ENCODE data around the gene CCT6A. TPM values are rescaled to one million over a fixed set of nuclear protein-coding genes. Genes with fewer than 3 reads are reported as not detected.
"Not testable (repeated sequence)": the region's sequence is repeated elsewhere in the genome, so short reads cannot be mapped to it uniquely, and the experiment has no call there.

The CCT6A gene
- total RNA-seq, 1 donor from 2014 or later = 113 TPM

DNA sequence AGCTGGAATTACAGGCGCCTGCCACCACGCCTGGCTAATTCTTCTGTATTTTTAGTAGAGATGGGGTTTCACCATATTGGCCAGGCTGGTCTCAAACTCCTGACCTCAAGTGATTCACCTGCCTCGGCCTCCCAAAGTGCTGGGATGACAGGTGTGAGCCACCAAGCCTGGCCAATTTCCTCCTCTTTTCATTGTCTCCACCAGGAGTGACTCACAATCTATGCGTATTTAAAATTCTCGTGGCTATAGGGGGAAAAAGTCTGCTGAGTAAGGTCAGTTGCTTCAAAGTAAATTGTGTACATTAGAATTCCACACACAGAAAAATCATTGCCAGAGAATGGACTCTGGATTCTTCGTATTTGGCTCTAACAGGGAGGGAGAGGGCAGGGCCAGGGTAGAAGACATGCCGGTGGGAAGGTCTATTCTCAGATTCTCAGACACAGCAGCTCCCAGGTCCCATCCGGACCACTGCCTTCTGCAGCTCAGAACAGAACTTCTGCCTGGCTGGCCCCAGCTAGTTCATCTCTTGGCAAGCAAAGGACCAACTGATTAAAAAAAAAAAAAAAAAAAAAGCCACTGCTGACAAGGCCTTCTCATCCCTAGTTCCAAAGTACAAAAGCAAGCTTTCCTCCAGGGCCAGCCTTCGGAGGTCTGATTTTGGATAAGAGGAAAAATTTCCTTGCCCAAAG lies 22.5 kb upstream of the CCT6A start:
- Histone ChIP-seq H3K4me3 (ENCODE audit: low read length in 3 of 3) (no peak overlapping the region), H3K9ac (ENCODE audit: low read depth in 1 of 3, low read length in 3 of 3) (no peak overlapping the region), H3K4me1 (ENCODE audit: control insufficient read depth in 3 of 3, insufficient read depth in 3 of 3, low read length in 3 of 3) (peaks cover 0 to 7% (median 3%) of the 10 kb centered on the region in 3 donors), H3K27me3 (ENCODE audit: control insufficient read depth in 3 of 3, insufficient read depth in 3 of 3, low read length in 3 of 3) (no peaks in the 10 kb centered on the region), H3K27ac (ENCODE audit: low read depth, low read length) (no peak overlapping the region), H3K9me3 (ENCODE audit: control insufficient read depth in 3 of 3, low read length in 3 of 3) (no peaks in the 10 kb centered on the region), H3K36me3 (ENCODE audit: control insufficient read depth in 3 of 3, insufficient read depth in 3 of 3, low read length in 3 of 3) (peaks cover 0 to 6% (median 2%) of the 10 kb centered on the region in 3 donors)

DNA sequence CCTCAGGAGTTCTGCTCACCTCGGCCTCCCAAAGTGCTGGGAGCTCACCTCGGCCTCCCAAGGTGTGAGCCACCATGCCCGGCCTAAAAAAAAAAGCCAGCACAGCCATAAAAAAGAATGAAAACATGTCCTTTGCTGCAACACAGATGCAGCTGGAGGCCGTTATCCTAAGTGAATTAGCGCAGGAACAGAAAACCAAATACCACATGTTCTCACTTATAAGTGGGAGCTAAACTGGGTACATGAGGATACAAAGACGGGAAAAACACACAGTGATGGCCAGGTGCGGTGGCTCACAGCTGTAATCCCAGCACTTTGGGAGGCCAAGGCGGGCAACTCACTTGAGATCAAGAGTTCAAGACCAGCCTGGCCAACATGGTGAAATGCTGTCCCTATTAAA lies 21.2 kb upstream of the CCT6A start:
- H3K9ac ChIP-seq (ENCODE audit: low read depth in 1 of 3, low read length in 3 of 3) = no peak overlapping the region
- no peaks in the 10 kb centered on the region for H3K27me3 ChIP-seq (ENCODE audit: control insufficient read depth in 3 of 3, insufficient read depth in 3 of 3, low read length in 3 of 3)
- no peak overlapping the region for H3K4me3 ChIP-seq (ENCODE audit: low read length in 3 of 3)
- H3K4me1 ChIP-seq (ENCODE audit: control insufficient read depth in 3 of 3, insufficient read depth in 3 of 3, low read length in 3 of 3) = peaks cover 0 to 9% (median 3%) of the 10 kb centered on the region in 3 donors
- peaks cover 0 to 6% (median 2%) of the 10 kb centered on the region in 3 donors for H3K36me3 ChIP-seq (ENCODE audit: control insufficient read depth in 3 of 3, insufficient read depth in 3 of 3, low read length in 3 of 3)
- H3K9me3 ChIP-seq (ENCODE audit: control insufficient read depth in 3 of 3, low read length in 3 of 3) = no peaks in the 10 kb centered on the region
- H3K27ac ChIP-seq (ENCODE audit: low read depth, low read length) = no peak overlapping the region

GRCh38 chr7:56031556-56031955 lies 20.0 kb upstream of the CCT6A start:
- H3K36me3 ChIP-seq (ENCODE audit: control insufficient read depth in 3 of 3, insufficient read depth in 3 of 3, low read length in 3 of 3); H3K9me3 ChIP-seq (ENCODE audit: control insufficient read depth in 3 of 3, low read length in 3 of 3): not testable (repeated sequence)

GRCh38 chr7:56032578-56032977 lies 19.0 kb upstream of the CCT6A start:
- H3K4me3 ChIP-seq (ENCODE audit: low read length in 3 of 3); H3K4me1 ChIP-seq (ENCODE audit: control insufficient read depth in 3 of 3, insufficient read depth in 3 of 3, low read length in 3 of 3); H3K36me3 ChIP-seq (ENCODE audit: control insufficient read depth in 3 of 3, insufficient read depth in 3 of 3, low read length in 3 of 3); H3K9me3 ChIP-seq (ENCODE audit: control insufficient read depth in 3 of 3, low read length in 3 of 3); H3K9ac ChIP-seq (ENCODE audit: low read depth in 1 of 3, low read length in 3 of 3); H3K27me3 ChIP-seq (ENCODE audit: control insufficient read depth in 3 of 3, insufficient read depth in 3 of 3, low read length in 3 of 3); H3K27ac ChIP-seq (ENCODE audit: low read depth, low read length): not testable (repeated sequence)

More at GRCh38 chr7:56031556-56031955, 20.0 kb upstream of the CCT6A start:
- not testable (repeated sequence) for H3K27ac ChIP-seq (ENCODE audit: low read depth, low read length); H3K27me3 ChIP-seq (ENCODE audit: control insufficient read depth in 3 of 3, insufficient read depth in 3 of 3, low read length in 3 of 3); H3K4me1 ChIP-seq (ENCODE audit: control insufficient read depth in 3 of 3, insufficient read depth in 3 of 3, low read length in 3 of 3); H3K4me3 ChIP-seq (ENCODE audit: low read length in 3 of 3); H3K9ac ChIP-seq (ENCODE audit: low read depth in 1 of 3, low read length in 3 of 3)

GRCh38 chr7:56033671-56034432 lies 17.7 kb upstream of the CCT6A start:
- Histone ChIP-seq H3K9ac (ENCODE audit: low read depth in 1 of 3, low read length in 3 of 3) (peak overlapping the region; percentile 64 to 77 (median 75)), H3K36me3 (ENCODE audit: control insufficient read depth in 3 of 3, insufficient read depth in 3 of 3, low read length in 3 of 3) (no peaks in the 10 kb centered on the region), H3K27ac (ENCODE audit: low read depth, low read length) (no peak overlapping the region)

GRCh38 chr7:56040730-56041129 lies 10.8 kb upstream of the CCT6A start:
- no peaks in the 10 kb centered on the region for H3K27me3 ChIP-seq (ENCODE audit: control insufficient read depth in 3 of 3, insufficient read depth in 3 of 3, low read length in 3 of 3)
- no peak overlapping the region for H3K9ac ChIP-seq (ENCODE audit: low read depth in 1 of 3, low read length in 3 of 3)
- no peaks in the 10 kb centered on the region for H3K9me3 ChIP-seq (ENCODE audit: control insufficient read depth in 3 of 3, low read length in 3 of 3)
- H3K4me3 ChIP-seq (ENCODE audit: low read length in 3 of 3) = no peak overlapping the region
- no peaks in the 10 kb centered on the region for H3K4me1 ChIP-seq (ENCODE audit: control insufficient read depth in 3 of 3, insufficient read depth in 3 of 3, low read length in 3 of 3)
- H3K27ac ChIP-seq (ENCODE audit: low read depth, low read length) = no peak overlapping the region
- peaks cover 0 to 10% (median 2%) of the 10 kb centered on the region in 3 donors for H3K36me3 ChIP-seq (ENCODE audit: control insufficient read depth in 3 of 3, insufficient read depth in 3 of 3, low read length in 3 of 3)

More at GRCh38 chr7:56033671-56034432, 17.7 kb upstream of the CCT6A start:
- Histone ChIP-seq H3K9me3 (ENCODE audit: control insufficient read depth in 3 of 3, low read length in 3 of 3) (no peaks in the 10 kb centered on the region), H3K4me3 (ENCODE audit: low read length in 3 of 3) (peak overlapping the region; percentile 72 to 85 (median 81)), H3K27me3 (ENCODE audit: control insufficient read depth in 3 of 3, insufficient read depth in 3 of 3, low read length in 3 of 3) (no peaks in the 10 kb centered on the region), H3K4me1 (ENCODE audit: control insufficient read depth in 3 of 3, insufficient read depth in 3 of 3, low read length in 3 of 3) (peaks cover 0 to 9% (median 3%) of the 10 kb centered on the region in 3 donors)

DNA sequence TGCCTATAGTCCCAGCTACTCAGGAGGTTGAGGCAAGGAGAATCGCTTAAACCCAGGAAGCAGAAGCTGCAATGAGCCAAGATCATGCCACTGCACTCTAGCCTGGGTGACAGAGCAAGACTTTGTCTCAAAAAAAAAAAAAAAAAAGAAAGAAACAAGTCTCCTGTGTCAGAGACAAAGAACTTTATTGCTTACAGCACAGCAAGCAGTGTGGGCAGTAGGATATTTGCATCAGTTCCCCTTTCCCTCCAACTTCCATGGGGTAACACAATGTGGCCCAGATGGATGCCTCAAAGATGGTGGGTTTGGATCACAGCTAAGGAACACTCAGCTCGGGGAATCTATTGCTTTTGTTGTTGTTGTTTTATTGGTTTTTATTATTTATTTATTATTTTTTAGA lies 5.8 kb upstream of the CCT6A start:
- not testable (repeated sequence) for H3K9ac ChIP-seq (ENCODE audit: low read depth in 1 of 3, low read length in 3 of 3); H3K27ac ChIP-seq (ENCODE audit: low read depth, low read length); H3K9me3 ChIP-seq (ENCODE audit: control insufficient read depth in 3 of 3, low read length in 3 of 3); H3K4me3 ChIP-seq (ENCODE audit: low read length in 3 of 3); H3K27me3 ChIP-seq (ENCODE audit: control insufficient read depth in 3 of 3, insufficient read depth in 3 of 3, low read length in 3 of 3); H3K36me3 ChIP-seq (ENCODE audit: control insufficient read depth in 3 of 3, insufficient read depth in 3 of 3, low read length in 3 of 3)
- peaks cover 8 to 11% (median 8%) of the 10 kb centered on the region in 3 donors for H3K4me1 ChIP-seq (ENCODE audit: control insufficient read depth in 3 of 3, insufficient read depth in 3 of 3, low read length in 3 of 3)

DNA sequence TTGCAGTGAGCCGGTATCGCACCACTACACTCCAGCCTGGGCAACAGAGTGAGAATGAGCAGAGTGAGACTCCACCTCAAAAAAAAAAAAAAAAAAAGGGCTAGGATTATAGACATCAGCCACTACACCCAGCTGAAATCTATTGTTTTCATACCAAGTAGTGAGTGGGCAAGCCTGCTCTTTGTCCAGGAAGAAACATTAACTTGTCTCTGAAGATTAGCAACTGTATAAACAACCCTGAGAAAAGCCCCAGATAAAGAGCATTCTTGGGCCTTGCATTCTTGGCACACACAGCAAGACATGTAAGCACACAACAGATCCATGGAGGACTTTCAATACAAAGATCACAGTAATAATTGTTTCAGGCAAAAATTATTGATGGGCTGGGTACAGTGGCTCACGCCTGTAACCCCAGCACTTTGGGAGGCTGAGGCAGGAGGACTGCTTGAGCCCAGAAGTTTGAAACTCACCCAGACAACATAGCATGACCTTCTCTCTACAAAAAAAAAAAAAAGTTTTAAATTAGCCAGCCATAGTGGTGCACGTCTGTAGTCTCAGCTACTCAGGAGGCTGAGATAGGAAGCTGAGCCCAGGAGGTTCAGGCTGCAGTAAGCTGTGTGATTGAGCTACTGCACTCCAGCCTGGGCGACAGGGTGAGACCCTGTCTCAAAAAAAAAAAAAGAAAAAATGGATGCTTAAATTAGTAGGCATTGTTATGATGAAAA lies 4.7 kb upstream of the CCT6A start:
- Histone ChIP-seq H3K27me3 (ENCODE audit: control insufficient read depth in 3 of 3, insufficient read depth in 3 of 3, low read length in 3 of 3) (no peaks in the 10 kb centered on the region), H3K9ac (ENCODE audit: low read depth in 1 of 3, low read length in 3 of 3) (no peak overlapping the region), H3K4me1 (ENCODE audit: control insufficient read depth in 3 of 3, insufficient read depth in 3 of 3, low read length in 3 of 3) (peaks cover 8 to 16% (median 10%) of the 10 kb centered on the region in 3 donors), H3K36me3 (ENCODE audit: control insufficient read depth in 3 of 3, insufficient read depth in 3 of 3, low read length in 3 of 3) (peaks cover 0 to 4% (median 2%) of the 10 kb centered on the region in 3 donors), H3K9me3 (ENCODE audit: control insufficient read depth in 3 of 3, low read length in 3 of 3) (no peaks in the 10 kb centered on the region), H3K27ac (ENCODE audit: low read depth, low read length) (no peak overlapping the region), H3K4me3 (ENCODE audit: low read length in 3 of 3) (no peak overlapping the region)

DNA sequence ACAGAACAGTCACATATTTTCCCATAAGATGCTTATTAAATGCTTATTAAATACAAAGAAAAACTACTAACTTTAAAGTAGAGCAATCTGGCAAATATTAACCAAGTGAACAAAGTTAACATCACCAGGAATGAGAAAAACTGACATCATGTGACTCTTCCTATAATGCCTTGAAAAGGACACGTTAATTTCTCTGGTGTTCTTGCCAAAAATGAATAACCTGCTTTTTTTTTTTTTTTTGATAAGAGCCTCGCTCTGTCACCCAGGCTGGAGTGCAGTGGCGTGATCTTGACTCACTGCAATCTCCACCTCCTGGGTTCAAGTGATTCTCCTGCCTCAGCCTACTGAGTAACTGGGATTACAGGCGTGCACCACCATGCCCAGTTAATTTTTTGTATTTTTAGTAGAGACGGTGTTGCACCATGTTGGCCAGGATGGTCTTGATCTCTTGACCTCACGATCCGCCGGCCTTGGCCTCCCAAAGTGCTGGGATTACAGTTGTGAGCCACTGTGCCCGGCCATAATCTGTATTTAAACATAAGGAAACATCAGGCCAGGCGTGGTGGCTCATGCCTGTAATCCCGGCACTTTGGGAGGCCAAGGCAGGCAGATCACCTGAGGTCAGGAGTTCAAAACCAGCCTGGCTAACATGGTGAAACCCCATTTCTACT lies 4.0 kb upstream of the CCT6A start:
- H3K9ac ChIP-seq (ENCODE audit: low read depth in 1 of 3, low read length in 3 of 3); H3K9me3 ChIP-seq (ENCODE audit: control insufficient read depth in 3 of 3, low read length in 3 of 3); H3K27me3 ChIP-seq (ENCODE audit: control insufficient read depth in 3 of 3, insufficient read depth in 3 of 3, low read length in 3 of 3); H3K27ac ChIP-seq (ENCODE audit: low read depth, low read length); H3K4me3 ChIP-seq (ENCODE audit: low read length in 3 of 3); H3K36me3 ChIP-seq (ENCODE audit: control insufficient read depth in 3 of 3, insufficient read depth in 3 of 3, low read length in 3 of 3): not testable (repeated sequence)
- peaks cover 14 to 22% (median 15%) of the 10 kb centered on the region in 3 donors for H3K4me1 ChIP-seq (ENCODE audit: control insufficient read depth in 3 of 3, insufficient read depth in 3 of 3, low read length in 3 of 3)

All from skeletal muscle tissue (tissue), 4 donors.